ENCODE results near the gene SRSF6. TPM values are rescaled to one million over a fixed set of nuclear protein-coding genes. Genes with fewer than 3 reads are reported as not detected.

Gene SRSF6
- total RNA-seq, 1 experiment from 2014 or later = 77.3 TPM

DNA sequence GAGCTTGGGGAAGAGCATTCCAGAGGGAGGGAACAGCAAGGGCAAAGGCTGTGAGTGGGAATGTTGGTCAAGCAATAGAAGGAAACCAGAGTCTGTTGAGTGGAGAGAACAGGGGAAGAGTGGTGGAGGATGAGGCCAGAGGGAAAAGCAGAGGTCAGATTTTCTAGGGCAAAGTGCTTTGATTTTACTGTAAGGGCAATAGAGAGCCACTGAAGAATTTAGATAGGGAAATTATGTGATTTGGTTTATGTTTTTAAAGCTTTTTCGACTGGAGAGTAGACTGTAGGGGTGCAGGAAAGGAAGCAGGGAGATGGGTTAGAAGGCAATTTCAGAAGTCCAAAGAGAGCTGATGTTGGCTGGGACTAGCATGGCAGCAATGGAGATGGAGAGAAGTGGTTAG, 54.2 kb downstream of the SRSF6 start:
- no peaks in the 10 kb centered on the region for H3K36me3 ChIP-seq (ENCODE audit: low read depth, low read length)
- DNase-seq (no peak), ATAC-seq (no peak)
- H2AFZ ChIP-seq (ENCODE audit: low read length) = no peak overlapping the region
- intact Hi-C loops (cut with micrococcal nuclease) = no loop called here
- H3K27ac ChIP-seq (ENCODE audit: low read length) = no peak overlapping the region
- no peaks in the 10 kb centered on the region for H3F3A ChIP-seq (ENCODE audit: low read length, unreplicated experiment)
- H3K27me3 ChIP-seq (ENCODE audit: low read length) = peaks cover 11% of the 10 kb centered on the region
- peaks cover 23% of the 10 kb centered on the region for H3K4me1 ChIP-seq (ENCODE audit: insufficient read depth, low read length)
- H3K9me2 ChIP-seq (replicated peaks; ENCODE audit: low read length) = no peaks in the 10 kb centered on the region
- no peak overlapping the region for H3K4me2 ChIP-seq (ENCODE audit: low read length)
- BruUV-seq (replicated peaks) = no TSS peak
- TF ChIP-seq EZH2 (IDR thresholded peaks at IDR 0.05; ENCODE audit: low read length, unreplicated experiment) = no peak
- TF ChIP-seq, protein P1, sequence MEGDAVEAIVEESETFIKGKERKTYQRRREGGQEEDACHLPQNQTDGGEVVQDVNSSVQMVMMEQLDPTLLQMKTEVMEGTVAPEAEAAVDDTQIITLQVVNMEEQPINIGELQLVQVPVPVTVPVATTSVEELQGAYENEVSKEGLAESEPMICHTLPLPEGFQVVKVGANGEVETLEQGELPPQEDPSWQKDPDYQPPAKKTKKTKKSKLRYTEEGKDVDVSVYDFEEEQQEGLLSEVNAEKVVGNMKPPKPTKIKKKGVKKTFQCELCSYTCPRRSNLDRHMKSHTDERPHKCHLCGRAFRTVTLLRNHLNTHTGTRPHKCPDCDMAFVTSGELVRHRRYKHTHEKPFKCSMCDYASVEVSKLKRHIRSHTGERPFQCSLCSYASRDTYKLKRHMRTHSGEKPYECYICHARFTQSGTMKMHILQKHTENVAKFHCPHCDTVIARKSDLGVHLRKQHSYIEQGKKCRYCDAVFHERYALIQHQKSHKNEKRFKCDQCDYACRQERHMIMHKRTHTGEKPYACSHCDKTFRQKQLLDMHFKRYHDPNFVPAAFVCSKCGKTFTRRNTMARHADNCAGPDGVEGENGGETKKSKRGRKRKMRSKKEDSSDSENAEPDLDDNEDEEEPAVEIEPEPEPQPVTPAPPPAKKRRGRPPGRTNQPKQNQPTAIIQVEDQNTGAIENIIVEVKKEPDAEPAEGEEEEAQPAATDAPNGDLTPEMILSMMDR (conservative IDR thresholded peaks at IDR 0.05; ENCODE audit: low read depth, low read length) = no peak
- TF ChIP-seq EZH2phosphoT487 (IDR thresholded peaks at IDR 0.05; ENCODE audit: borderline replicate concordance, low read length) = no peak
- no peaks in the 10 kb centered on the region for H3K9me3 ChIP-seq (ENCODE audit: low read length)
- H3K79me2 ChIP-seq (ENCODE audit: low read length) = peaks cover 22% of the 10 kb centered on the region
- H3K4me3 ChIP-seq (ENCODE audit: low read length) = no peak overlapping the region
- ChIA-PET POLR2A (ENCODE audit: unreplicated experiment) (no interaction called here), CTCF (no interaction called here)
- H4K20me1 ChIP-seq (ENCODE audit: low read length) = no peaks in the 10 kb centered on the region
- H3K9ac ChIP-seq (ENCODE audit: low read length) = no peak overlapping the region

DNA sequence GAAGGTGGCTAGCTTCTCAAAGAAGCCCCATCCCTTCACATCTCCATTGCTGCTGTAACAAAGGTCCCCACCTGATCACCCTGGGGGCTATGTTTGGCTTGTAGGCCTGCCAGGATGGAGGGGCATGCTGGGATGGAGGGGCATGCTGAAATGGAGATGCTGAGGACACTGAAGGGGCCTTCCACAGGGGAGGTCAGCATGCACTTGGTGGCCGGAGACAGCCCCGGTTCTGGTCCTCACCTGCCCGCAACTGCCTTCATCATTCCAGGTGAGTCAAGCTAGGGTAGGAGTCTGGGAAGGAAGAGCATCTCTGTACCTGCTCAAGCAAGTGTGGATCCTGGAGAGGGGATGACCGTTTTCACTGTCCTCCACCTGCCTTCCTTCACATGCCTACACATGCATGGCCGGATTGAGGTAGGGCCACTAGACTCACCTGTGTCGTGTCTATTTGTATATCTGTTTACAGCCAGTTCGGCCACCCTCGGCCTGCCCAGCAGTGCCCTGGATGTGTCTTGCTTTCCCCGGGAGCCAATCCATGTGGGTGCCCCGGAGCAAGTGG, 55.8 kb downstream of the SRSF6 start:
- ATAC-seq (peak; percentile 1; the same call in 1 of the 2 replicates), DNase-seq (no peak)
- Histone ChIP-seq H3K27ac (ENCODE audit: low read length) (no peak overlapping the region), H3K4me1 (ENCODE audit: insufficient read depth, low read length) (peaks cover 16% of the 10 kb centered on the region; the same call in 1 of the 2 replicates), H3K4me3 (ENCODE audit: low read length) (peak overlapping the region; percentile 74), H3K27me3 (ENCODE audit: low read length) (no peaks in the 10 kb centered on the region), H3K9me3 (ENCODE audit: low read length) (no peaks in the 10 kb centered on the region), H4K20me1 (ENCODE audit: low read length) (no peaks in the 10 kb centered on the region), H3K36me3 (ENCODE audit: low read depth, low read length) (no peaks in the 10 kb centered on the region; the same call in 1 of the 2 replicates), H3F3A (ENCODE audit: low read length, unreplicated experiment) (no peaks in the 10 kb centered on the region), H3K9ac (ENCODE audit: low read length) (peak overlapping the region; percentile 64), H3K79me2 (ENCODE audit: low read length) (peaks cover 28% of the 10 kb centered on the region), H3K4me2 (ENCODE audit: low read length) (peak overlapping the region; percentile 88), H2AFZ (ENCODE audit: low read length) (peak overlapping the region; percentile 83), H3K9me2 (replicated peaks; ENCODE audit: low read length) (no peaks in the 10 kb centered on the region)
- ChIA-PET POLR2A (ENCODE audit: unreplicated experiment) (interaction anchor here (0.6 to 1.2 kb wide), 3 partner anchors 55 to 143 kb away, joined by 4 to 13 read pairs (median 5); no protein-coding TSS in a partner anchor), CTCF (interaction anchor here (1.4 kb wide), 1 partner anchor 64 kb away, joined by 12 read pairs; no protein-coding TSS in a partner anchor)
- TF ChIP-seq EZH2 (IDR thresholded peaks at IDR 0.05; ENCODE audit: low read length, unreplicated experiment) (no peak), EZH2phosphoT487 (IDR thresholded peaks at IDR 0.05; ENCODE audit: borderline replicate concordance, low read length) (no peak)
- TF ChIP-seq, protein P1 (conservative IDR thresholded peaks at IDR 0.05; ENCODE audit: low read depth, low read length) = no peak
- intact Hi-C loops (cut with micrococcal nuclease) = no loop called here
- BruUV-seq (replicated peaks) = TSS peak; percentile 86

Other genes starting within 250 kb of the SRSF6 start
- gene L3MBTL1, start 49.8 kb downstream of the SRSF6 start, total RNA-seq (2014; rRNA removed) = 9.9 and 20.7 TPM in 2 replicates
- 3.0 and 6.6 TPM in 2 replicates for gene SGK2, start 101.1 kb downstream of the SRSF6 start, total RNA-seq (2014; rRNA removed)
- 22.9 and 23.0 TPM in 2 replicates for gene IFT52, start 133.0 kb downstream of the SRSF6 start, total RNA-seq (2014; rRNA removed)
- gene MYBL2, start 209.2 kb downstream of the SRSF6 start, total RNA-seq (2014; rRNA removed) = 95.9 and 103 TPM in 2 replicates